Gastrocnemius medialis (tissue), 4 donors: ENCODE results near the gene NYNRIN. TPM values are rescaled to one million over a fixed set of nuclear protein-coding genes. Genes with fewer than 3 reads are reported as not detected.

Source experiments
- ATAC-seq, 2 donors: fragments of 150-250 bp; one replicate each; pipeline ENCODE4 v1.9.1; 2016
- DNase-seq, 2 donors: peaks; one replicate each; pipeline ENCODE4 v3.0.0-alpha.2; 2019
- H3K27ac ChIP-seq, 4 donors: fragments of 200-600 bp; sonication (generic); 1 replicate in 1 of 4; 2 replicates in 3 of 4; pipeline ENCODE4 v1.5.1; 2016 to 2018; ENCODE audit warnings: mild to moderate bottlenecking in 2 of 4, moderate library complexity in 1 of 4
- H3K27me3 ChIP-seq, 3 donors: fragments of 200-600 bp; sonication (generic) in 2 of 3; 1 replicate in 1 of 3; 2 replicates in 2 of 3; pipeline versions ENCODE4 v1.5.1 to v1.6.0; 2016 to 2019; ENCODE audit warnings: mild to moderate bottlenecking in 1 of 3, moderate library complexity in 1 of 3
- H3K36me3 ChIP-seq, 2 donors: fragments of 200-600 bp; sonication (generic) in 1 of 2; one replicate each; pipeline ENCODE4 v1.5.1; 2017 to 2018
- H3K4me1 ChIP-seq, 2 donors: fragments of 200-600 bp; sonication (generic) in 1 of 2; one replicate each; pipeline ENCODE4 v1.5.1; 2016 to 2017; ENCODE audit warnings: mild to moderate bottlenecking in 2 of 2
- H3K4me3 ChIP-seq, 4 donors: fragments of 200-600 bp; sonication (generic) in 3 of 4; 1 replicate in 1 of 4; 2 replicates in 3 of 4; pipeline ENCODE4 v1.5.1; 2016 to 2019; ENCODE audit warnings: mild to moderate bottlenecking in 2 of 4
- H3K9me3 ChIP-seq, 3 donors: fragments of 200-600 bp; sonication (generic) in 2 of 3; 1 replicate in 1 of 3; 2 replicates in 2 of 3; pipeline ENCODE4 v1.5.1; 2016 to 2019
- POLR2A ChIP-seq, 2 donors: fragments of 450-650 bp; IDR thresholded peaks; one replicate each; pipeline ENCODE4 v1.6.1; 2017; ENCODE audit warnings: antibody characterized with exemption in 2 of 2, mild to moderate bottlenecking in 2 of 2, moderate library complexity in 2 of 2
- in situ Hi-C, 4 donors: fragments of 200-750 bp; cut with MboI; loops; one replicate each; pipeline versions ENCODE4 v1.15.0 to v1.8.0; 2017; ENCODE audit warnings: low sequenced_read_pairs in 4 of 4
- intact Hi-C: fragments of 100-400 bp; cut with DNase I; formaldehyde crosslinking; loops from one replicate; pipeline ENCODE4 v1.15.1; 2023; ENCODE audit warnings: low total_unique reads
- total RNA-seq, 4 donors: library from RNA; depleted of rRNA; stranded (reverse); fragments of >200 nt; gene quantifications; one replicate each; pipeline versions ENCODE4 v1.1.0 to v1.2.3, GENCODE V29; 2016
- TF ChIP-seq, protein P1 (sequence below), 5 experiments: fragments of 450-650 bp in 3 of 5; fragments of 200-600 bp in 2 of 5; sonication (generic) in 2 of 5; IDR thresholded peaks in 4 of 5; conservative IDR thresholded peaks in 1 of 5; 1 replicate in 4 of 5; 2 replicates in 1 of 5; pipeline ENCODE4 v1.5.1; 2016 to 2019; ENCODE audit warnings: antibody characterized with exemption in 5 of 5, mild to moderate bottlenecking in 3 of 5, moderate library complexity in 3 of 5

The NYNRIN gene
- total RNA-seq, 4 donors from 2014 or later: 0.87 to 3.7 (median 2.1) TPM

DNA sequence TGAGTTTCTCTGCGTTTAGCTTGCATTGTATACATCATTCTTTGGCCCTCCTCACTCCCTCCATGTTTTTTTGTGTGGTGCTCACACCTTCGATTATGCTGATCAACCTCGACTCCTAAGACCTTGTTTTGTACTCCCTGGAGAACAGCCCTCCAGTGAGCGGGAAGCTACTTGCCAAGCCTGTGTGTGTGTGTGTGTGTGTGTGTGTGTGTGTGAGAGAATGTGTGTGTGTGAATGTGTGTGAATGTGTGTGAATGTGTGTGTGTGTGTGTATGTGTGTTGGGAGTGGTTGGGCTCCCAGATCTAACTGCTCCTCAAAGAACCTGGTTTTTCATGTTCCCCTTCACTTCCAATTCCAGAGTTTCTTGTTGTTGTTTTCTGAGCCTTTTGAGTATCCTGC is 6.0 kb downstream of the NYNRIN start:
- no peak for TF ChIP-seq POLR2A (IDR thresholded peaks at IDR 0.05)
- TF ChIP-seq, protein P1, sequence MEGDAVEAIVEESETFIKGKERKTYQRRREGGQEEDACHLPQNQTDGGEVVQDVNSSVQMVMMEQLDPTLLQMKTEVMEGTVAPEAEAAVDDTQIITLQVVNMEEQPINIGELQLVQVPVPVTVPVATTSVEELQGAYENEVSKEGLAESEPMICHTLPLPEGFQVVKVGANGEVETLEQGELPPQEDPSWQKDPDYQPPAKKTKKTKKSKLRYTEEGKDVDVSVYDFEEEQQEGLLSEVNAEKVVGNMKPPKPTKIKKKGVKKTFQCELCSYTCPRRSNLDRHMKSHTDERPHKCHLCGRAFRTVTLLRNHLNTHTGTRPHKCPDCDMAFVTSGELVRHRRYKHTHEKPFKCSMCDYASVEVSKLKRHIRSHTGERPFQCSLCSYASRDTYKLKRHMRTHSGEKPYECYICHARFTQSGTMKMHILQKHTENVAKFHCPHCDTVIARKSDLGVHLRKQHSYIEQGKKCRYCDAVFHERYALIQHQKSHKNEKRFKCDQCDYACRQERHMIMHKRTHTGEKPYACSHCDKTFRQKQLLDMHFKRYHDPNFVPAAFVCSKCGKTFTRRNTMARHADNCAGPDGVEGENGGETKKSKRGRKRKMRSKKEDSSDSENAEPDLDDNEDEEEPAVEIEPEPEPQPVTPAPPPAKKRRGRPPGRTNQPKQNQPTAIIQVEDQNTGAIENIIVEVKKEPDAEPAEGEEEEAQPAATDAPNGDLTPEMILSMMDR (IDR thresholded peaks at IDR 0.05 in 4 of 5, conservative IDR thresholded peaks at IDR 0.05 in 1 of 5): no peak
- no peaks in the 10 kb centered on the region for H3K9me3 ChIP-seq
- DNase-seq: no peak
- intact Hi-C loops: loop anchor here (5.0 kb wide), 1 partner anchor 38 kb away; the partner anchor contains the start of gene NFATC4
- H3K27ac ChIP-seq: no peak overlapping the region
- H3K27me3 ChIP-seq: no peaks in the 10 kb centered on the region
- no peak for ATAC-seq
- H3K4me1 ChIP-seq: peaks cover 9 to 21% of the 10 kb centered on the region in 2 donors
- no peak overlapping the region for H3K4me3 ChIP-seq
- in situ Hi-C loops: no loop called here
- H3K36me3 ChIP-seq: no peaks in the 10 kb centered on the region

DNA sequence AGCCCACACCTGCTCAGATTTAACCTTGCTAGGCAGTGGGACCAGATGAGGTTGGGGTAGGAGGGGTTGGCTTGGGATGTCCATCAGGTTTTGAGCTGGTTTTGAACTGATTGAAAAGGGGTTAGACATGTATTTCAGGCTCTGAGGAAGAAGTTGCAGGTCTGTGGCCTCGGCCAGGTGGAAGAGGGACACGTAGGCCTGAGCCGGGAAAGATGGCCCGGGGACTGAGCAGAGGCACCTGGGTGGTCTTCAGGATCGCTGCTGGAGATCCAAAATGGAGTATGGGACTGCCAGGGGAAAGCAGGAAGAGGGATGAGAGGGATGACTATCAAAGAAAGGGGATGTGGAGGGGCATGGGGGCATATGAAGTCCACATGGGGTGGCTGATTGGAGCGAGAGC is 7.6 kb downstream of the NYNRIN start:
- H3K9me3 ChIP-seq: no peaks in the 10 kb centered on the region
- no peaks in the 10 kb centered on the region for H3K27me3 ChIP-seq
- H3K36me3 ChIP-seq: no peaks in the 10 kb centered on the region
- peaks cover 9 to 18% of the 10 kb centered on the region in 2 donors for H3K4me1 ChIP-seq
- ATAC-seq (no peak), DNase-seq (no peak)
- intact Hi-C loops: no loop called here
- in situ Hi-C loops: no loop called here
- TF ChIP-seq POLR2A (IDR thresholded peaks at IDR 0.05): no peak
- TF ChIP-seq, protein P1 (IDR thresholded peaks at IDR 0.05 in 4 of 5, conservative IDR thresholded peaks at IDR 0.05 in 1 of 5): no peak
- H3K27ac ChIP-seq: no peak overlapping the region
- no peak overlapping the region for H3K4me3 ChIP-seq

DNA sequence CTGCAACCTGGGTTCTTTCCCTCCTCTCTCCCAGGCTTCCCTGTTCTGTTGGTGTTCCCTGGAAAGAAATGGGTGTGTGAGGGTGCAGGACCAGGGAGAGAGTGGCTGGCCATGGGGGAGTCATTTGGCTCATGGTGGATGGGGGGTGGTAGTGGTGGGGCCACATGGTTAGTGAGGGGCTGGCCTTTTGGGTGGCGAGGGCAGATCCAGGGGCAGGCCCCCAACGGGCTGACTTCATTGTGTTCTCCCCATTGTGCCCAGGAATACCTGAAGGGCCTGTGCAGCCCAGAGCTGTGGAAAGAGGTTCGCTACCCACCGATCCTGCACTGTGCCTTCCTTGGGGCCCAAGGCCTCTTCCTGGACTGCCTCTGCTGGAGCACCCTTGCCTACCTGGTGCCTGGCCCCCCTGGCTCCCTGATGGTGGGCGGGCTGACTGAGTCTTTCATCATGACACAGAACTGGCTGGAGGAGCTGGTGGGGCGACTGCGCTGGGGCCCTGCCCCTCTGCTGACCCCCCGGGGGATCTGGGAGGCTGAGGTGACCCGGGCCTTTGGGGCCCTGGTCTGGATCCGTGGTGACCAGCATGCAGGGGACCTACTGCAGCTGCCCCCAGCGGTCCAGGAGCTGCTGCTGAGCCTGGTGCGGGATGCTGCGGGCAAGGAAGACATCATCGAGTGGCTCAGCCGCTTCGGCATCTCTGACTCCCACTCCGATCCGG is 9.0 kb downstream of the NYNRIN start:
- DNase-seq (no peak), ATAC-seq (no peak)
- Histone ChIP-seq H3K4me3 (no peak overlapping the region), H3K27ac (no peak overlapping the region), H3K36me3 (no peaks in the 10 kb centered on the region), H3K27me3 (no peaks in the 10 kb centered on the region), H3K9me3 (no peaks in the 10 kb centered on the region), H3K4me1 (peaks cover 5 to 13% of the 10 kb centered on the region in 2 donors)
- intact Hi-C loops (no loop called here), in situ Hi-C loops (no loop called here)
- no peak for TF ChIP-seq POLR2A (IDR thresholded peaks at IDR 0.05)
- TF ChIP-seq, protein P1 (IDR thresholded peaks at IDR 0.05 in 4 of 5, conservative IDR thresholded peaks at IDR 0.05 in 1 of 5): no peak

DNA sequence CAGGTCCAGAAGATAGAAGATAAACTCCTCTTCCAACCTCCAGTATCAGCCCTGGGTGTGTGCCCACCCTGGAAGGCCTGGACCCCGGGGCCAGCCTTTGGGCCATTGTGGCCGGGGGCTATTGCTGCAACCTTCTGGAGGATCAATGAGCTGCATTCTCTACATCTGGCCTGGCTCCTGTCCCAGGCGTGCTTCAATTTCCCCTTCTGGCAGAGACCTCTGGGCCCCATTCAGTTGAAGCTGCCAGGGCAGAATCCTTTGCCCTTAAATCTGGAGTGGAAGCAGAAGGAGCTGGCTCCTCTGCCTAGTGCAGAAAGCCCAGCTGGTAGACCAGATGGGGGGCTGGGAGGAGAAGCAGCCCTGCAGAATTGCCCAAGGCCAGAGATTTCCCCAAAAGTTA is 10.0 kb downstream of the NYNRIN start:
- in situ Hi-C loops: no loop called here

More for the DNA sequence above, 10.0 kb downstream of the NYNRIN start:
- H3K4me1 ChIP-seq: peaks cover 0 to 3% of the 10 kb centered on the region in 2 donors
- ATAC-seq: no peak
- no peaks in the 10 kb centered on the region for H3K27me3 ChIP-seq
- TF ChIP-seq, protein P1 (IDR thresholded peaks at IDR 0.05 in 4 of 5, conservative IDR thresholded peaks at IDR 0.05 in 1 of 5): no peak
- no peak for TF ChIP-seq POLR2A (IDR thresholded peaks at IDR 0.05)
- H3K4me3 ChIP-seq: no peak overlapping the region
- H3K9me3 ChIP-seq: no peaks in the 10 kb centered on the region
- H3K27ac ChIP-seq: no peak overlapping the region
- no peaks in the 10 kb centered on the region for H3K36me3 ChIP-seq
- no peak for DNase-seq
- intact Hi-C loops: no loop called here
